ENCODE measurements around the gene ADAMTSL1.

ADAMTSL1 gene

GRCh38 chr9:18662320-18662719 is 188.4 kb downstream of the ADAMTSL1 start:
- TF ChIP-seq CTCF (IDR thresholded peaks at IDR 0.05; ENCODE audit: low read depth, low read length, missing control alignments): no peak
- no peak for DNase-seq (ENCODE audit: low read depth)

GRCh38 chr9:18665947-18666346 is 192.0 kb downstream of the ADAMTSL1 start:
- no peak for DNase-seq (ENCODE audit: low read depth)
- H3K4me3 ChIP-seq (ENCODE audit: low read depth, low read length): no peak overlapping the region
- TF ChIP-seq CTCF (IDR thresholded peaks at IDR 0.05; ENCODE audit: low read depth, low read length, missing control alignments): no peak

More at GRCh38 chr9:18662320-18662719, 188.4 kb downstream of the ADAMTSL1 start:
- H3K4me3 ChIP-seq (ENCODE audit: low read depth, low read length): no peak overlapping the region

- DNase-seq (ENCODE audit: low read depth): no peak
- H3K4me3 ChIP-seq (ENCODE audit: low read depth, low read length): no peak overlapping the region
- TF ChIP-seq CTCF (IDR thresholded peaks at IDR 0.05; ENCODE audit: low read depth, low read length, missing control alignments): no peak
Observed at GRCh38 chr9:18666348-18666747, 192.4 kb downstream of the ADAMTSL1 start.

- no peak for DNase-seq (ENCODE audit: low read depth)
Observed at GRCh38 chr9:18666986-18667772, 193.2 kb downstream of the ADAMTSL1 start.

GRCh38 chr9:18668944-18669343 is 195.0 kb downstream of the ADAMTSL1 start:
- DNase-seq (ENCODE audit: low read depth): no peak
- no peak overlapping the region for H3K4me3 ChIP-seq (ENCODE audit: low read depth, low read length)
- TF ChIP-seq CTCF (IDR thresholded peaks at IDR 0.05; ENCODE audit: low read depth, low read length, missing control alignments): no peak

More at GRCh38 chr9:18666986-18667772, 193.2 kb downstream of the ADAMTSL1 start:
- no peak overlapping the region for H3K4me3 ChIP-seq (ENCODE audit: low read depth, low read length)
- TF ChIP-seq CTCF (IDR thresholded peaks at IDR 0.05; ENCODE audit: low read depth, low read length, missing control alignments): no peak

- H3K4me3 ChIP-seq (ENCODE audit: low read depth, low read length): no peak overlapping the region
- no peak for TF ChIP-seq CTCF (IDR thresholded peaks at IDR 0.05; ENCODE audit: low read depth, low read length, missing control alignments)
- DNase-seq (ENCODE audit: low read depth): no peak
Observed at GRCh38 chr9:18672706-18673105, 198.8 kb downstream of the ADAMTSL1 start.

- no peak overlapping the region for H3K4me3 ChIP-seq (ENCODE audit: low read depth, low read length)
- no peak for TF ChIP-seq CTCF (IDR thresholded peaks at IDR 0.05; ENCODE audit: low read depth, low read length, missing control alignments)
- DNase-seq (ENCODE audit: low read depth): no peak
Observed at GRCh38 chr9:18673179-18673578, 199.2 kb downstream of the ADAMTSL1 start.

All from GM12864 (cell line).